ENCODE data around the gene ASCL5. TPM values are rescaled to one million over a fixed set of nuclear protein-coding genes. Genes with fewer than 3 reads are reported as not detected.
"Not testable (repeated sequence)": the region's sequence is repeated elsewhere in the genome, so short reads cannot be mapped to it uniquely, and the experiment has no call there.

Gene ASCL5
- total RNA-seq, 4 donors from 2014 or later = not detected

DNA sequence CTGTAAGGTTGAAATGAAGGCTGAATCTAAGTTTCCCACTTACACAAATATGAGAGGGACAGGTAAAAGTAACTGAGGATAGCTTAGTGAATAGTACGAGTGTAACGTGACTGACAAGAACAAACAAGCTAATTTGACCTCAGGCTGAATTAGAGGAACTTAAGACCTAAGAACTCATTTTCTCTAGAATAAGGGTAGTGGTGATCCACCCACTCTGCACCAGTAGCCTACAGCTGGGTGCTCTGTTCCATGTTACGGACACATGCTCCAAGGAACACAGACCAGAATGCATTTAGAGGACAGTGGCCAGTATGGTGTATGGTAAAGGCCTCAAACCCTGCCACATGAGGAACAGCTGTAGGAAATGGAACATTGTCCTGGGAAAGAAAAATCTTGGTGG, 42.2 kb upstream of the ASCL5 start:
- Histone ChIP-seq H3K27ac (no peak overlapping the region), H3K36me3 (no peaks in the 10 kb centered on the region), H3K4me1 (peaks cover 0 to 16% (median 6%) of the 10 kb centered on the region in 3 donors), H3K9me3 (no peaks in the 10 kb centered on the region), H3K27me3 (no peaks in the 10 kb centered on the region), H3K4me3 (no peak overlapping the region)
- 67 to 74% methylated on average over 3 of the region's 3 CpGs for WGBS, 2 donors (ENCODE audit: low coverage in 1 of 2)
- no peak for ATAC-seq
- TF ChIP-seq CTCF (IDR thresholded peaks at IDR 0.05) (no peak), EP300 (IDR thresholded peaks at IDR 0.05) (no peak), POLR2AphosphoS5 (IDR thresholded peaks at IDR 0.05) (no peak), POLR2A (IDR thresholded peaks at IDR 0.05) (no peak)

DNA sequence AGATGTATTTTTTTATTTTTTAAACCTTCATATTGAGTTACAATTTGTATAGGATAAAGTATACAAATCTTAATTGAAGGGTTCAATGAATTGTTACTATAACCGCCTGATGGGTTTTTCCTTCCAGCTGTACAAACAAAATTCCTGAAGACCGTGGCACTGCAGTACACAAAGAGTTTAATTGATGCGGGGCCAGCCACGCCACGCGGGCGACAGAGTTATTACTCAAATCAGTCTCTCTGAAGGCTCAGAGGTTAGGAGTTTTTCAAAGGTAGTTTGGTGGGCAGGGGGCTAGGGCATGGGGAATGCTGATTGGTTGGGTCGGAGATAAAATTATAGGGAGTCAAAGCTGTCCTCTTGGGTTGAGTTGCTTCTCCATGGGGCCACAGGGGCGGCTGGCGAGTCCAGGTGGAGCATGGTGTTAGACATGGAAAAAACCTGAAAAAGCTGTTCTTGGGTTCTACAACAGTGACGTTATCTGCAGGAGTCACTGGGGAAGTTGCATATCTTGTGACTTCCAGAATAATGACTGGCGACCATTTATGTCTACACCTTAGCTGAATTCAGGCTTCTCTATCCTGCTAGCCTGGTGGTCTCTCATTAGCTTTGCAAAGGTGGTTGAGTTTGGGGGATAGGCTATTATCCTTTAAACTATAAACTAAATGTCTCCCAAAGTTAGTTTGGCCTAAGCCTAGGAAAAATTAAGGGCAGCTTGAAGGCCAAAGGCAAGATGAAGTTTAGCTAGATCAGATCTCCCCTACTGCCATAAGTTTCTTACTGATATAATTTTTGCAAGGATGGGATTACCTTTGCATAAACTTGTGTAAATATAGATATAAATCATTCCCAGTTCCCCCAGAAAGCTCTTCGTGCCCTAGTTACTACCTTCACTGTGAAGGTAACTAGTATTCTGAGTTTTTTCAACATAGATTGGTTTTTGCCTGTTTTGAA, 40.3 kb upstream of the ASCL5 start:
- TF ChIP-seq POLR2AphosphoS5 (IDR thresholded peaks at IDR 0.05) = no peak
- TF ChIP-seq EP300 (IDR thresholded peaks at IDR 0.05) = no peak
- TF ChIP-seq CTCF (IDR thresholded peaks at IDR 0.05) = no peak
- TF ChIP-seq POLR2A (IDR thresholded peaks at IDR 0.05) = no peak
- Histone ChIP-seq H3K36me3 (no peaks in the 10 kb centered on the region), H3K27ac (no peak overlapping the region), H3K4me1 (peaks cover 0 to 16% (median 6%) of the 10 kb centered on the region in 3 donors), H3K4me3 (no peak overlapping the region), H3K27me3 (no peaks in the 10 kb centered on the region), H3K9me3 (no peaks in the 10 kb centered on the region)
- 70% methylated on average over 12 to 13 of the region's 13 CpGs for WGBS, 2 donors (ENCODE audit: low coverage in 1 of 2)
- ATAC-seq = no peak

- TF ChIP-seq POLR2A (IDR thresholded peaks at IDR 0.05) = no peak
- no peak for TF ChIP-seq EP300 (IDR thresholded peaks at IDR 0.05)
- TF ChIP-seq POLR2AphosphoS5 (IDR thresholded peaks at IDR 0.05) = no peak
- TF ChIP-seq CTCF (IDR thresholded peaks at IDR 0.05) = no peak
- no peaks in the 10 kb centered on the region for H3K9me3 ChIP-seq
- H3K4me3 ChIP-seq = no peak overlapping the region
Measured at GRCh38 chr1:201164645-201165044, 37.7 kb upstream of the ASCL5 start.

DNA sequence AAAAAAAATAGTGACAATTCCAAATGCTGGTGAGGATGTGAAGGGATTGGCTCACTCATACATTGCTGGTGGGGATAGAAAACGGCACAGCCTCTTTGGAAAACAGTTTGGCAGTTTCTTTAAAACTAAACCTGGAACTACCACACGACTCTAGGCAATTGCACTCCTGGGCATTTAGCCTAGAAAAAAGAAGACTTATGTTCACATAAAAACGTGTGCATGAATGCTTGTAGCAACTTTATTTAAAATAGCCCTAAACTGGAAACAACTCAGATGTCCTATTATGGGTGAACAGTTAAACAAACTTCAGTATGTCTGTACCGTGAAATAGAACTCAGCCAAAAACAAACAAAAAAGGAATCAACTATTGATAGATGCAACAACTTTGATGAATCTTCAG, 36.7 kb upstream of the ASCL5 start:
- Histone ChIP-seq H3K4me3 (no peak overlapping the region), H3K36me3 (no peaks in the 10 kb centered on the region), H3K4me1 (no peaks in the 10 kb centered on the region), H3K27me3 (no peaks in the 10 kb centered on the region), H3K9me3 (no peaks in the 10 kb centered on the region), H3K27ac (no peak overlapping the region)
- ATAC-seq = no peak
- no peak for TF ChIP-seq CTCF (IDR thresholded peaks at IDR 0.05)
- TF ChIP-seq POLR2AphosphoS5 (IDR thresholded peaks at IDR 0.05) = no peak
- no peak for TF ChIP-seq EP300 (IDR thresholded peaks at IDR 0.05)
- no peak for TF ChIP-seq POLR2A (IDR thresholded peaks at IDR 0.05)
- whole genome bisulfite sequencing, 2 donors (ENCODE audit: low coverage in 1 of 2) = 19 to 34% methylated on average over 4 of the region's 4 CpGs

More at GRCh38 chr1:201164645-201165044, 37.7 kb upstream of the ASCL5 start:
- no peaks in the 10 kb centered on the region for H3K4me1 ChIP-seq
- no peaks in the 10 kb centered on the region for H3K36me3 ChIP-seq
- H3K27me3 ChIP-seq = no peaks in the 10 kb centered on the region
- H3K27ac ChIP-seq = no peak overlapping the region
- ATAC-seq = no peak
- WGBS, 2 donors (ENCODE audit: low coverage in 1 of 2) = 58 to 63% methylated on average over 4 to 7 of the region's 7 CpGs

DNA sequence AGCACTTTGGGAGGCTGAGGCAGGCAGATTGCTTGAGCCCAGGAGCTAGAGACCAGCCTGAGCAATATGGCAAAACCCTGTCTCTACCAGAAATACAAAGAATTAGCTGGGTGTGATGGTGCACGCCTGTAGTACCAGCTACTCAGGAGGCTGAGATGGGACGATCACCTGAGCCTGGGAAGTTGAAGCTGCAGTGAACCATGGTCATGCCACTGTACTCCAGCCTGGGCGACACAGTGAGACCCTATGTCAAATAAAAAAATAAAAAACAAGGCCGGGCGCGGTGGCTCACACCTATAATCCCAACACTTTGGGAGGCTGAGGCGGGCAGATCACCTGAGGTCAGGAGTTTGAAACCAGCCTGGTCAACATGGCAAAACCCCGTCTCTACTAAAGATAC, 36.1 kb upstream of the ASCL5 start:
- not testable (repeated sequence) for H3K4me3 ChIP-seq, ATAC-seq, H3K27me3 ChIP-seq, H3K36me3 ChIP-seq, H3K4me1 ChIP-seq, H3K9me3 ChIP-seq, H3K27ac ChIP-seq
- WGBS, 2 donors (ENCODE audit: low coverage in 1 of 2) = 90 to 100% methylated on average over 1 to 8 of the region's 8 CpGs
